K562 (cell line): ENCODE results near the gene ANKRD1. TPM values are rescaled to one million over a fixed set of nuclear protein-coding genes. Genes with fewer than 3 reads are reported as not detected.

Experiments
- ATAC-seq: fragments of 200-7000 bp; cut with Tn5 transposase; 3 replicates; pipeline ENCODE4 v1.9.1; 2020; ENCODE audit warnings: moderate library complexity
- Bru-seq: library from RNA; stranded (reverse); fragments of 400-500 nt; gene quantifications from one replicate; lab custom pipeline; 2021; lab: Mats Ljungman, UMichigan
- BruChase-seq, 2 experiments: library from RNA; stranded (reverse); fragments of 400-500 nt; gene quantifications; one replicate each; lab custom pipeline; 2021; lab: Mats Ljungman, UMichigan
- BruUV-seq: library from RNA; stranded (reverse); fragments of 400-500 nt; replicated peaks from 2 replicates; lab custom pipeline; 2021; lab: Mats Ljungman, UMichigan
- CTCF ChIA-PET: fragments of 300-600 bp; formaldehyde crosslinking; extraction: SDS; loops from one replicate; lab custom pipeline; 2021; ENCODE audit warnings: low intra/inter-chr PET ratio; lab: Yijun Ruan, JAX
- POLR2A ChIA-PET: fragments of 300-600, 350-650 bp; sonication (Branson Sonifier 250); formaldehyde crosslinking; extraction: SDS; loops from one replicate; lab custom pipeline; 2021; ENCODE audit warnings: antibody characterized with exemption, inconsistent platforms; lab: Yijun Ruan, JAX
- DNase-seq, 4 experiments: peaks; one replicate each; pipeline versions ENCODE4 v3.0.0 to v3.0.0-alpha.2; 2011 to 2018; ENCODE audit warnings: low spot score in 3 of 4, mixed read lengths in 3 of 4; ENCODE audit errors: extremely low read depth in 1 of 4
- FAIRE-seq: peaks from 2 replicates; lab custom pipeline; 2011; peaks lifted over from hg19 to GRCh38; lab: Jason Lieb, UNC
- H2AFZ ChIP-seq: 2 replicates; pipeline ENCODE4 v1.6.0; 2011; ENCODE audit warnings: low read depth, low read length, control low read depth, inconsistent platforms
- H3K27ac ChIP-seq: fragments of 200-600 bp; 3 replicates; pipeline ENCODE4 v1.8.0; 2011; ENCODE audit warnings: low read depth, mild to moderate bottlenecking, control low read depth, inconsistent platforms, low read length, moderate library complexity, mixed read lengths; ENCODE audit errors: extremely low read depth
- H3K27me3 ChIP-seq, 2 experiments: fragments of 300-600 bp in 1 of 2; 2 replicates in 1 of 2; 3 replicates in 1 of 2; pipeline versions ENCODE4 v1.6.0 to v1.8.0; 2011; ENCODE audit warnings: inconsistent platforms in 2 of 2, low read length in 2 of 2, mild to moderate bottlenecking in 1 of 2, mixed read lengths in 1 of 2, moderate library complexity in 1 of 2; ENCODE audit not compliant: control insufficient read depth in 2 of 2, insufficient read depth in 2 of 2
- H3K36me3 ChIP-seq: fragments of 300-600 bp; 3 replicates; pipeline ENCODE4 v1.8.0; 2011; ENCODE audit warnings: mild to moderate bottlenecking, low read length, inconsistent platforms; ENCODE audit not compliant: control insufficient read depth, insufficient read depth
- H3K4me1 ChIP-seq, 2 experiments: fragments of 200-600 bp in 1 of 2; replicated peaks in 1 of 2; 2 replicates in 1 of 2; 3 replicates in 1 of 2; pipeline versions ENCODE4 v1.5.1 to v1.8.0; 2011; ENCODE audit warnings: inconsistent platforms in 2 of 2, low read length in 2 of 2, mild to moderate bottlenecking in 1 of 2, mixed read lengths in 1 of 2, moderate library complexity in 1 of 2; ENCODE audit not compliant: control insufficient read depth in 2 of 2, insufficient read depth in 2 of 2
- H3K4me2 ChIP-seq: 2 replicates; pipeline ENCODE4 v1.6.1; 2011; ENCODE audit warnings: low read length, control low read depth, inconsistent platforms, mixed read lengths; ENCODE audit not compliant: insufficient read depth
- H3K4me3 ChIP-seq: fragments of 200-600 bp; sonication (generic), shearing (Covaris generic); 2 replicates; pipeline ENCODE4 v1.5.1; 2016; ENCODE audit warnings: control low read depth, inconsistent platforms
- H3K79me2 ChIP-seq: fragments of 200-600 bp; 3 replicates; pipeline ENCODE4 v1.8.0; 2011; ENCODE audit warnings: low read length, inconsistent platforms; ENCODE audit not compliant: control insufficient read depth, insufficient read depth
- H3K9ac ChIP-seq, 2 experiments: 2 replicates each; pipeline versions ENCODE4 v1.6.0 to v1.6.1; 2011; ENCODE audit warnings: low read depth in 2 of 2, low read length in 2 of 2, control low read depth in 1 of 2, inconsistent platforms in 1 of 2, mild to moderate bottlenecking in 1 of 2, mixed read lengths in 1 of 2; ENCODE audit not compliant: insufficient read depth in 1 of 2
- H3K9me1 ChIP-seq: one replicate; pipeline ENCODE4 v1.6.0; 2011; ENCODE audit warnings: inconsistent platforms, mild to moderate bottlenecking, low read length, moderate library complexity; ENCODE audit not compliant: control insufficient read depth, insufficient read depth
- H3K9me3 ChIP-seq: replicated peaks from 2 replicates; pipeline ENCODE4 v1.5.1; 2011; ENCODE audit warnings: low read depth, low read length, inconsistent platforms; ENCODE audit not compliant: control insufficient read depth, insufficient read depth
- H4K20me1 ChIP-seq: replicated peaks from 2 replicates; pipeline ENCODE4 v1.6.1; 2011; ENCODE audit warnings: low read length, inconsistent platforms, mixed read lengths; ENCODE audit not compliant: control insufficient read depth, insufficient read depth
- ATF7 ChIP-seq: fragments of 450-650 bp; IDR thresholded peaks from 2 replicates; pipeline ENCODE4 v1.7.1; 2014; ENCODE audit warnings: mild to moderate bottlenecking, moderate library complexity
- BHLHE40 ChIP-seq: IDR thresholded peaks from 2 replicates; pipeline ENCODE4 v1.6.1; 2011; ENCODE audit warnings: low read length, improper control_type of control experiment
- CBX5 ChIP-seq: IDR thresholded peaks from 2 replicates; pipeline ENCODE4 v1.6.1; 2014; ENCODE audit warnings: low read depth, borderline replicate concordance
- CTBP1 ChIP-seq: fragments of 450-650 bp; IDR thresholded peaks from 2 replicates; pipeline ENCODE4 v1.6.1; 2016; ENCODE audit warnings: borderline replicate concordance
- DPF2 ChIP-seq: fragments of 450-650 bp; IDR thresholded peaks from 2 replicates; pipeline ENCODE4 v1.6.1; 2016
- FOXA3 ChIP-seq, 2 experiments: fragments of 450-650 bp in 1 of 2; sonication (generic) in 1 of 2; formaldehyde crosslinking; IDR thresholded peaks in 1 of 2; conservative IDR thresholded peaks in 1 of 2; 2 replicates each; pipeline versions ENCODE4 v1.4.0 to v1.8.0; 2020 to 2022; ENCODE audit warnings: mild to moderate bottlenecking in 2 of 2, missing genetic modification reagents in 1 of 2
- JUN ChIP-seq, 2 experiments: sonication (generic) in 1 of 2; formaldehyde crosslinking in 1 of 2; IDR thresholded peaks; 2 replicates each; pipeline versions ENCODE4 v1.6.1 to v1.8.0; 2012 to 2022; ENCODE audit warnings: borderline replicate concordance in 2 of 2, mild to moderate bottlenecking in 2 of 2, improper control_type of control experiment in 1 of 2, low read depth in 1 of 2, low read length in 1 of 2, missing genetic modification reagents in 1 of 2
- MEIS2 ChIP-seq: fragments of 450-650 bp; IDR thresholded peaks from 2 replicates; pipeline ENCODE4 v1.6.1; 2014; ENCODE audit warnings: mild to moderate bottlenecking; ENCODE audit not compliant: partially characterized antibody
- NR2F6 ChIP-seq: fragments of 450-650 bp; formaldehyde crosslinking; IDR thresholded peaks from 2 replicates; pipeline ENCODE4 v1.4.0; 2020; ENCODE audit warnings: mild to moderate bottlenecking
- RBFOX2 ChIP-seq: fragments of 200-400 bp; formaldehyde crosslinking; IDR thresholded peaks from 2 replicates; pipeline ENCODE4 v1.6.1; 2017; ENCODE audit warnings: low read depth, mild to moderate bottlenecking, low read length, moderate library complexity
- SIN3A ChIP-seq, 2 experiments: fragments of 150-350 bp in 1 of 2; IDR thresholded peaks; 2 replicates each; pipeline ENCODE4 v1.6.1; 2011 to 2016; ENCODE audit warnings: borderline replicate concordance in 2 of 2, low read depth in 2 of 2, low read length in 2 of 2, mild to moderate bottlenecking in 2 of 2, moderate library complexity in 2 of 2; ENCODE audit not compliant: control insufficient read depth in 1 of 2
- TEAD2 ChIP-seq: fragments of 450-650 bp; IDR thresholded peaks from 2 replicates; pipeline ENCODE4 v1.6.1; 2016; ENCODE audit warnings: missing genetic modification characterization, control low read depth, missing compliant biosample characterization
- ZNF263 ChIP-seq: sonication (generic); formaldehyde crosslinking; IDR thresholded peaks from 2 replicates; pipeline ENCODE4 v1.8.0; 2022; ENCODE audit warnings: mild to moderate bottlenecking, missing genetic modification reagents, borderline replicate concordance
- ZNF76 ChIP-seq: fragments of 250-450 bp; sonication (Bioruptor Pico); IDR thresholded peaks from 2 replicates; pipeline ENCODE4 v1.4.0; 2020; ENCODE audit warnings: mild to moderate bottlenecking, moderate library complexity, borderline replicate concordance
- WGBS: fragments of 100-300 bp; shearing (Covaris generic); methylation state at CpG from one replicate; pipeline ENCODE4 v1.1.6; 2016; ENCODE audit warnings: low coverage, mixed read lengths; ENCODE audit not compliant: insufficient coverage; ENCODE audit errors: missing lambda C conversion rate; 5-methylcytosine and 5-hydroxymethylcytosine counted together
- in situ Hi-C: fragments of 300-500 bp; cut with MboI; formaldehyde crosslinking; loops from 4 replicates; pipeline ENCODE4 v1.15.0; 2018; ENCODE audit warnings: inconsistent platforms, mixed read lengths
- intact Hi-C: fragments of 100-400 bp; cut with micrococcal nuclease; formaldehyde crosslinking; loops from 2 replicates; pipeline ENCODE4 v1.14.2; 2022
- long read RNA-seq, 3 experiments: library from polyadenylated mRNA in 2 of 3; library from RNA in 1 of 3; unstranded in 2 of 3; stranded (forward) in 1 of 3; transcript quantifications; one replicate each; pipeline ENCODE4 v2.0.0, GENCODE V29; 2019 to 2022
- polyA minus RNA-seq, 3 experiments: library from RNA; depleted of rRNA, polyadenylated mRNA; stranded (reverse); fragments of >200 nt; gene quantifications; 2 replicates each; pipeline ENCODE4 v1.2.3, GENCODE V29; 2011
- polyA plus RNA-seq, 8 experiments: library from polyadenylated mRNA; depleted of rRNA in 4 of 8; stranded (reverse) in 5 of 8; unstranded in 3 of 8; fragments of >200 nt; fragmentation: Nextera tagmentation in 2 of 8; fragmentation: Illumina TruSeq in 1 of 8; extraction: Ambion mirVana in 2 of 8; extraction: Trizol in 1 of 8; gene quantifications; 2 replicates each; pipeline versions ENCODE4 v1.2.1 to v1.2.3, GENCODE V29; 2011 to 2014; ENCODE audit warnings: inconsistent platforms in 1 of 8, missing spikeins in 1 of 8
- total RNA-seq, 7 experiments: library from RNA; depleted of rRNA in 6 of 7; stranded (reverse); fragments of >200 nt in 6 of 7; fragmentation: Illumina TruSeq in 2 of 7; extraction: Trizol in 2 of 7; gene quantifications; 2 replicates each; pipeline versions ENCODE4 v1.2.1 to v1.2.3, GENCODE V29; 2011 to 2021; ENCODE audit warnings: low replicate concordance in 1 of 7
- TF ChIP-seq, protein P1 (sequence below): fragments of 250-450 bp; sonication (Bioruptor Pico); IDR thresholded peaks from 2 replicates; pipeline ENCODE4 v1.8.0; 2021; ENCODE audit warnings: borderline replicate concordance, mild to moderate bottlenecking, moderate library complexity; ENCODE audit not compliant: poor library complexity, severe bottlenecking
- TF ChIP-seq, protein P2 (sequence below): fragments of 450-650 bp; IDR thresholded peaks from 2 replicates; pipeline ENCODE4 v1.6.1; 2016

The ANKRD1 gene
- total RNA-seq (2011; cell fraction: chromatin; rRNA removed; ENCODE audit: low replicate concordance) = not detected in 2 replicates
- not detected in 2 replicates for total RNA-seq (2011; cell fraction: nucleolus; rRNA removed)
- not detected in 2 replicates for total RNA-seq (2011; cell fraction: nucleoplasm; rRNA removed)
- total RNA-seq (2014; rRNA removed) = not detected in 2 replicates
- total RNA-seq (2014; rRNA removed; fragmentation: Illumina TruSeq; extraction: Trizol) = not detected in 2 replicates
- not detected in 2 replicates for total RNA-seq (2015; rRNA removed; fragmentation: Illumina TruSeq; extraction: Trizol)
- not detected in 2 replicates for total RNA-seq (2021)
- not detected in 2 replicates for polyA plus RNA-seq (2011; rRNA removed)
- polyA plus RNA-seq (2011; cell fraction: cytosol; rRNA removed) = 0.06 TPM in 2 replicates
- not detected in 2 replicates for polyA plus RNA-seq (2011; cell fraction: nucleus; rRNA removed)
- not detected in 2 replicates for polyA plus RNA-seq (2012)
- polyA plus RNA-seq (2014; fragmentation: Illumina TruSeq; extraction: Trizol) = not detected in 2 replicates
- polyA plus RNA-seq (2014; fragmentation: Nextera tagmentation; extraction: Ambion mirVana) = not detected
- not detected in 2 replicates for polyA plus RNA-seq (2014; rRNA removed)
- not detected in 2 replicates for polyA minus RNA-seq (2011; rRNA and poly(A)+ RNA removed)
- polyA minus RNA-seq (2011; cell fraction: cytosol; rRNA and poly(A)+ RNA removed) = not detected in 2 replicates
- polyA minus RNA-seq (2011; cell fraction: nucleus; rRNA and poly(A)+ RNA removed) = not detected in 2 replicates
- Bru-seq, nascent RNA = not detected
- BruChase-seq, experiment 1, labeled RNA remaining after a 2-hour chase = not detected
- BruChase-seq, experiment 2, labeled RNA remaining after a 6-hour chase = not detected
- long read RNA-seq, experiment 1 = 0 reads
- long read RNA-seq, experiment 2 = 0 reads
- long read RNA-seq, experiment 3 = 0 reads

DNA sequence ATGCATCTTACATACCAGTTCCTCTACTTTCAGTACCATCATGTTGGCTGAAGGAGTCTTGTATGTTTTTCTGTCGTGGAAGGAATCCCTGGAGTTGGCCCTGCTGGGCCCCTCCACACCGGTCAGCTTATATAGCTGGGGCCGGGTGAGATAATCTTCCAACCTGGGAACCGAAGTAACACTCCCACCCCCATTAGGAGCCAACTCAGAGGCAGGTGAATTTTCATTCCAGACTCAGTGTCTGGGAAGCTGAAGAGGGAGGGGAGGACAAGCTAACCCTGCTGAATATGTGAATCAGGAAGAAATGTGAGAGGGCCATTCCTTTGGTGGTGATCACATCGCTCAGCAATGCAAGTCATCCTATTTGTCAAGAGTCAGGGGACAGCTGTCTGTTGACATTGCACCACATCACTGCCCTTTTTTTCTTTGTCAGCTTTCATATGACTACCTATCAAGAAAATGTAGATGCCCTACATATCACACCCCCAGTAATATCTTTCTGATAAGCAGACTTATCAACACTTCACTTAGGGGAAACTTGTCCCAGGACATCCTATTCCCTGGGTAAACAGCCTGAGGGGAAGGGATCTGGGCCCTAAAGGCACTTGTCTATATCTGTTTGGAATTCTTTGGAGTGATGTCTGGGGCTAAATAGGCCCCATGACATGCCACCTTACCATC, at the start of gene ANKRD1:
Gene ANKRD1, minus strand, starts transcription at position 102 of the 681 bp plus-strand sequence. Its CDS starts 60 bp downstream, at position 42.
- H3K9ac ChIP-seq = no peak within 1 kb of the TSS
- no peaks in the 10 kb centered on the region for H4K20me1 ChIP-seq
- H3K9me3 ChIP-seq = no peaks in the 10 kb centered on the region
- DNase-seq (peak in 1 of 4 experiments; percentile 1), ATAC-seq (no peak), FAIRE-seq (no peak)
- no peaks in the 10 kb centered on the region for H3K4me1 ChIP-seq
- CTCF ChIA-PET = no interaction called here
- no peak within 1 kb of the TSS for H2AFZ ChIP-seq
- H3K4me3 ChIP-seq = no peak within 1 kb of the TSS
- H3K27me3 ChIP-seq = peaks cover 0 to 2% of the 10 kb centered on the region in 2 experiments; a peak in 1 of 5 replicates
- POLR2A ChIA-PET = interaction anchor here (0.6 kb wide), 1 partner anchor 554 kb away, joined by 3 read pairs; no protein-coding TSS in a partner anchor
- 2% methylated on average over 5 of the region's 5 CpGs for WGBS
- BruUV-seq = no TSS peak
- no peaks in the 10 kb centered on the region for H3K9me1 ChIP-seq
- intact Hi-C loops = no loop called here
- no peak within 1 kb of the TSS for H3K4me2 ChIP-seq
- H3K27ac ChIP-seq = no peak within 1 kb of the TSS
- in situ Hi-C loops = loop anchor here (25.0 kb wide), 1 partner anchor 991 kb away; the partner anchor contains the start of genes BTAF1 and FGFBP3
- no peaks in the 10 kb centered on the region for H3K79me2 ChIP-seq
- no peaks in the 10 kb centered on the region for H3K36me3 ChIP-seq
- TF ChIP-seq, protein P1, sequence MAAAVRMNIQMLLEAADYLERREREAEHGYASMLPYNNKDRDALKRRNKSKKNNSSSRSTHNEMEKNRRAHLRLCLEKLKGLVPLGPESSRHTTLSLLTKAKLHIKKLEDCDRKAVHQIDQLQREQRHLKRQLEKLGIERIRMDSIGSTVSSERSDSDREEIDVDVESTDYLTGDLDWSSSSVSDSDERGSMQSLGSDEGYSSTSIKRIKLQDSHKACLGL = no peak
- TF ChIP-seq CBX5 (no peak), MEIS2 (peak; percentile 75), SIN3A (IDR thresholded peaks at IDR 0.05; ENCODE audit: borderline replicate concordance in 2 of 2, control insufficient read depth in 1 of 2, low read depth in 2 of 2, low read length in 2 of 2) (no peak), NR2F6 (CRISPR knock-in tag) (no peak), ZNF76 (CRISPR knock-in tag) (no peak), ZNF263 (CRISPR knock-in tag) (no peak), BHLHE40 (no peak), DPF2 (no peak), TEAD2 (tag) (peak; percentile 84; the same call in 1 of the 2 replicates), JUN (IDR thresholded peaks at IDR 0.05; ENCODE audit: borderline replicate concordance, low read depth, low read length) (no peak), JUN (CRISPR knock-in tag; IDR thresholded peaks at IDR 0.05; ENCODE audit: borderline replicate concordance) (no peak), CTBP1 (0 out of 2 replicates have a peak, but pooled peaks have one; percentile 15), FOXA3 (CRISPR knock-in tag; conservative IDR thresholded peaks at IDR 0.05 in 1 of 2, IDR thresholded peaks at IDR 0.05 in 1 of 2) (peak in 1 of 2 experiments; percentile 35; a peak in 1 of 4 replicates), RBFOX2 (no peak), ATF7 (0 out of 2 replicates have a peak, but pooled peaks have one; percentile 21)
- TF ChIP-seq, protein P2, sequence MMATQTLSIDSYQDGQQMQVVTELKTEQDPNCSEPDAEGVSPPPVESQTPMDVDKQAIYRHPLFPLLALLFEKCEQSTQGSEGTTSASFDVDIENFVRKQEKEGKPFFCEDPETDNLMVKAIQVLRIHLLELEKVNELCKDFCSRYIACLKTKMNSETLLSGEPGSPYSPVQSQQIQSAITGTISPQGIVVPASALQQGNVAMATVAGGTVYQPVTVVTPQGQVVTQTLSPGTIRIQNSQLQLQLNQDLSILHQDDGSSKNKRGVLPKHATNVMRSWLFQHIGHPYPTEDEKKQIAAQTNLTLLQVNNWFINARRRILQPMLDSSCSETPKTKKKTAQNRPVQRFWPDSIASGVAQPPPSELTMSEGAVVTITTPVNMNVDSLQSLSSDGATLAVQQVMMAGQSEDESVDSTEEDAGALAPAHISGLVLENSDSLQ = peak; percentile 58
